Stimulated activated CD4-positive, alpha-beta T cell treated with anti-CD3 and anti-CD28 coated beads, Interleukin-4, amount 100 ng/mL, for 1 hour (primary cell): ENCODE data around the gene ANK2.

ENCODE experiments used
- DNase-seq: peaks from one replicate; pipeline ENCODE4 v3.0.0-alpha.2; 2020

Gene ANK2

DNA sequence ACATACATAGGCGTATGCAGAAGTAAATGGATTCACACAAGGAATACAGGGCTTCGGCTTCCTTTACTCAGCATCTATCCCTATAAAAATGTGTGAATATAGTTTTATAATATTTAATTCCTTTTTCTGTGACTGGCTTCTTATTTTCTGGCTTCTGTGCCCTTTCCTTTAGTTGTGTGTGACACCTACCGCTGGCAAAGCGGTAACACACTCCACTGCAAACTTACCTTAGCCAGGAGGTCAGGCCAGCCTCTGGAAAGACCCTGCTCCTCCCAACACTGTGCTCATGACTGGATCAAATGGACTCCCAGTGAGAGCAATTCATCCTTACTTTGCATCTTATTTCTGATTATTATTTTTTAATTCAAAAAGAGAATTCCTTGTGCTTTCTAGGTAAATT is 244.2 kb downstream of the ANK2 start:
- DNase-seq: no peak

DNA sequence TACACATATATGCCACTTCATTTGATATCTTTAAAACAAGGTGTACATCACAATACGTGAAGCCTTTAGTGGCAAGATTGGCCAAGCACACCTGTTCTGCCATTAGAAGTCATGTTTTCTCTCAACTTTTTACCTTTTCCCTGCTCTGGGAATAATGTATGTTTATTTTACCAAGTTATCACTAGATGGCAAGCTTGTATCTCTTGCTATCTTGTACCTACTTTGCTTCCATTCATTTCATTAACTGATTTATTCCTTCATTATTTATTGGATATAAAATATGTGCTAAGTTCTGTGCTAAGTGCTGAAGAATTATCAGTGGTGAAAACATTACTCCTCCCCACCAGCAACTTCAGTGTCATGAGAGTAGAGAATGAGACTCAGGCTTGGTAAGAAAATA is 245.5 kb downstream of the ANK2 start:
- DNase-seq: no peak

DNA sequence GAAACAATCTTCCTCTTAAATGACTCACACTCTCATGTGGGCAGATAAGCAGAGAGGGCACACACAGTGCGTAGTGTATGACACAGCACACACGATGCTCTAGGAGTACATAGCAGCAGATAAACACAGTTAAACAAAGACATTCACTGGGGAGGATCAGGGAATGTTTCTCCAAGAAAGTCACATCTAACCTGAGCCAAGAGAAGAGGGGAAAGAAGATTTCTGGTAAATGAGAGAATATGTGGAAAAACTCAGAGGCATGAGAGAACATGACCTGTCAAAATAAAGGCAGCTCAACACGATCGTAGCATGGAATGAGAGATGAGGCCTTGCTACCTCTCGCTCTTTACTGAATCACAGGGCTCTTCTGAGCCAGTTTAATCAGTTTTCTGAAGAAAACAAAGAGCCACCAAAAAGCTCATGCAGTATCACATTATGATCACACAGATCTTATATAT is 251.0 kb downstream of the ANK2 start:
- DNase-seq: no peak

DNA sequence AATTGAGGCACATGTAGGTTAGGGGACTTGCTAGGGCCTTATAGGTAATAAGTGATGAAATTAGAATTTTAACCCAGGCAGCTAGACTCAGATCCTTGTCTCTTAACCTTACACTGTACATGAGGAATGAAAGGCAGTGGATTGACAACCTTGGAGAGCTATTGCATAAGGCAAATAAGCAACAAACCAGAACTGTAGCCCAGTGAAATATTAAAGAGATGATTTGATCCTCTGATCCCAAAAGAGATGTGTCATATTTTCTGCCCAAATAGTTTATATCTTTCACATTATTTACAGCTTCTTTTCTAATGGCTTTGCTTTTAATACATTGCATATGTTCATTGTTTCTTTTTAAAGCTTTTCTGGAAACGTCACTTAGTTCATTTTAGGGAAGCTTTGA is 252.6 kb downstream of the ANK2 start:
- no peak for DNase-seq

DNA sequence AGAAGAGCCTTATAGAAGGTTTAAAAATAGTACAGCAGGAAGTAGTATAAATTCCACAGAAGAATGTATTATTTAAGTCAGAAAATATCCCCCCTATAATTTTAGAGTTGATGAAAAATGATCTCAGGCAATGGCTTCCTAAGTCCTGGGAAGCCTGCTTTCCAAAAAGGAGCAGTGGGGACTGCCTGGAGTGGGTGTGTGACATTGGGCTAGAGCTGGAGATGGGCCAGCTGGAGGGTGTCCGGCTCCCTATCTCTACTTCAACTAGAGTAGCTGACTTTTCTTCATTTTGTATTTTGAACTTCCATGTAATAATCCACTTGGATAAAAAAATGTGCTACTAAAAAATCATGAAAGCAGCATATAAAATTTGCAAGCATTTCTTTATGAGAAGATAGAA is 253.9 kb downstream of the ANK2 start:
- DNase-seq: no peak

DNA sequence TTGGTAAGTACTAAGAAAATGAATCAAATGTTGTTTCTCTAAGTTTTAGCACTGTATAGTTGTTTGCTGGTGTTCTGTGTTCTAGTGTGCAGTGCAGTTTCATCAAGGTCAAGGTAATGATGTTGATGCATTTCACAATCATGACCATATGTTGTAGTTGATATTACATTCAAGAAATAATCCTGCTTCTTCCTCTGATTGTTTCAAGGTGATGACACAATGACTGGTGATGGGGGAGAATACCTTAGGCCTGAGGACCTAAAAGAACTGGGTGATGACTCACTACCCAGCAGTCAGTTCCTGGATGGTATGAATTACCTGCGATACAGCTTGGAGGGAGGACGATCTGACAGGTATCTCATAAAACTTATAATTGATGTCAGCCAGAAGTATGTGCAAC is 261.6 kb downstream of the ANK2 start:
- no peak for DNase-seq

DNA sequence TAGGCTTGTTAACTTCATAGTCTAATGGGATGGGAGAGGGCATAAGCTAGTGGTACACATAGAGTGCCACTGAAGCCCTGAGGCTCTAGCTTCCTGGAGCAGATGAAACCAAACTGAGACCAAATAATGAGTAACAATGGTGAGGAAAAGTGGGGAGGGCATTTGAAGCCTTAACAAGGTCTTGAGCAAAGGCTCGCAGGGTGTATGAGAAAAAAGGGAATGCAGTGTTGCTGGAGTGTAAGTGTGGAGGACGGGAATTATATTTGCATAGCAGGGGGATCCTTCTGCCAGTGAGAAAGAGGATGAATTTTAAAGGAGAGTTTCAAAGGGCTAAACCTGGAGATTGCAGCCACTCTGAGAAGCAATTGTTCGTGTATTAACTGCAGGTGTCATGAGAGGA is 263.1 kb downstream of the ANK2 start:
- DNase-seq: no peak

DNA sequence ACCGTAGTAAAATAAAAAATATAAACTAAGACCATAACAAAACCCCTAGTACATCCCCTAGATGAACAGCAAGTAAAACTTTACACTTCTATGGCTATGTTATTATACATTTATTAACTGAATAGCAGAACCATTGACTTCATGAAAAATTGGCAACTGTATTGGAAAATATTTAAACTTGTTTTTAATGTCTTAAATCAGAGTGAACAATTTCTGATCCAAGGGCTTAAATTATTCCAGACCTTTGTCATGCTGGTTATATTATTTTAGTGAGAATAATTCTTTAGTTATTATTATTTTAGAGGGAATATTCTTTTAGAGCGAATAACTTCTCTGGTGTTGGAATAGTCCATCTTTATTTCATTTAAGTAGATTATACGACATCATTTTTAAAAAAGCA is 265.0 kb downstream of the ANK2 start:
- DNase-seq: no peak

DNA sequence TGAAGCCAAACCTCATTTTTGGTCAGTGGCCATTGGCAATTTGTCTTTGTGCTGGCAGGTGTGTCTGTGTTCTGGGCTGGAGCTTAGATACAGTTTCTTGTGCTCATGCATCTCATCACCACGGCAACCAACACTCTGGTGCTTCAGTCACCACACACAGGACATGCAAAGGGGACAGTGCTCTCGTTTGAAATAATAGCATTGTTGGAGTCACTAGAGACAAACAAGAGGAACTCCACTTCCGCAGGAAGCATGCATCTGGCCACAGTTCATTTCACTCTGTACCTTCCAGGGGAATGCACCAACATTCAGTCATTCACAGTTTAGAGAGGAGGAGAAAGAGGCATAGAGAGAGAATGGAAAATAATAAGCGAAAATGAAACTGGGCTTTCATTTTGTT is 267.4 kb downstream of the ANK2 start:
- no peak for DNase-seq

DNA sequence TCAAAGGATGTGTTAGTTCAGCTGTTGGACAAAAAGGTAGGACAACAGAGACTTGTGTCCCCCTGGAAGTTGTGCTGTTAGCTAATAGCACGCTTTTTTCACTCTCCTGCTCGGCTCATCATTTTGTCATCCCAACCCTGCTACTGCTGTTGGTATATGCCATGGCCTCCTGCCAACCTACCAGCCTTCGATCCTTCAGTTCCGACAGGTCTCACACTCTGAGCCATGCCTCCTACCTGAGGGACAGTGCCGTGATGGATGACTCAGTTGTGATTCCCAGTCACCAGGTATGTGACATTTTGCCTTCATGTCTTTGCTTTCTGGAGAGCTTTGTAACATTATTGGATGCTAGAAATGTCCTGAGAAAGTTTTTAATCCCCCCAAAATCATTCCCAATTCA is 268.1 kb downstream of the ANK2 start:
- no peak for DNase-seq

DNA sequence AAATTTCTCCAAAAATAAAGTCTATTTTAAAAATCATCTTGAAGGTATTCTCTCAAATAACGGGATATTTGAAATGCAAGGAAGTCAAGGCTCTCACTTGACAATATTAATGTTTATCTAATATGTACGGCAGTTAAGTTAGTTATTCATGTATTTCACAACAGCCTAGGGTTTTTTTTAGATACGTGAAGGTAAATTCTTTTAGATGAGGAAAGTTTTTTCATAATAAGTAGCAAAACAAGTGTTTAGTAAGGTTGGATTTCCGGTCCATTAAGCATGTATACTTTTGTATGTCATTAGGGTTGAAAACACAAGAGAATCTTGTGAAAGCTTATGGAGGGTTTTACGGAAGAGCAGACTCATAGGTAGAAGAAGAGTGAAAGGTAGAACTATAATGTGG is 273.3 kb downstream of the ANK2 start:
- DNase-seq: no peak

DNA sequence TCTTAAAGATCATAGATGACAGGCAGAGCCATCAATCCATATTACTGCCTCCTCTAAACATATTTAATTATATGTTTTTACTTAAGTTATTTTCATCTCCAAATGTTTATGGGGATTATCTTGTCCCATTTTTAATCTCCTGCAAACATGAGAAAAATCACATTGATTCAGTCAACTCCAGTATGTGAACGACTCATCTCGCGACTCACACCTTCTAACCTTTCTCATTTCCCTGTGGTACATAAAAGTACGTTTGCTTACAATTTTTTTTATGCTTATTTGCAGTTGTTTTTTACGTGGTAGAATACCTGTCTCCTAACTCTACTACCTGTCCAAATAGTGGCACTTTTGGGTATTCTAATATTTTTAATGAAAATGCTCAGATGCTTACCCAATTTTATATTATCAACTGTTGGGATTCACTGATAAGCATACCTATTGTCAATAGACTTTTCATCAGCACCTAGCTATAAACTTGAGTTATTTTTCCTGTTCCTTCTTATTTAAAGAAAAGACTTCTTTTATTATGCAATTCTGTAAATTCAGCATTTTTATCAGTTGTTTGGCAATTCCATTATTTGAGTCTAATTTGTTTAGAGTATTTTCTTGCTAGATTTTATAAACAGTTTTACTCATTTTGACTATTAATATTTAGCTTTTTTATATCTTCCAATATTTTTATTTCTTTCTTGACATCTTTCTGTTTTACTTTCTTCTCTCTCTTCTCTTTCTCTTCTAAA is 276.6 kb downstream of the ANK2 start:
- DNase-seq: no peak

DNA sequence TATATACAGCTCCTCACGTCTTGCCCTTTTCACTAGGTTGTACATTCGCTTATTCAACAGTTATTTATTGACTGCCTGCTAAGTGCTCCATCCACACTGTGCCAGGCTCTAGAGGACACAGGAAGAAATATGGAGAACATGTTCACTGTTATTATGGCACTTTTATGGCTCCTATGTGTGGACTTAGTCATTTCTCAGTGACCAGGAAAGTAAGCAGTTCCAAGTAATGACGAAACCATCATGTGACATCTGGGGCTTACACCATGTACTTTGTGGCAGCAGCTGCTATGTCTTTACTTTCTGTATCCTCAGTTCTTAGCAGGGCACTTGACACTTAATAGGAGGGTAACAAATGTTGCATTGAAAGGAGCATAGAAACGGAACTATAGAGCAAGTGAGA is 278.0 kb downstream of the ANK2 start:
- DNase-seq: no peak

DNA sequence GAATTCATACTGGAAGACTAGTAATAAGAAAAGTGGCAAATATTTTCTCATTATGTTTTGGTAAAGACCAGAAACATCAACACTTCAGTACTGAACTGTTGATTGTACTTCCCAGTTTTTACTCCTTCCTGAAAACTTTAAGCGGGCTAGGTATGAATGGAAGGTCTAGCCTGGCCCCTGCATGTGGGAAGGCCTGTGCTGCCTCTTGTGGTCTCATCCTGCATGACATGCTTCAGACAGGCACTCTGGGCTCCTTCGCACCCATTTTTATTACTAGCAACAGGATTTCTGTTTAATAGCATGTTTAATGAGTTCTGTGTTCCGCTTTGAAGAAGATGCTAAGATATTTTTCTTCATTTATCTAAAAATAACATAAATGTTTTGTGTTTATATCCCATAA is 279.1 kb downstream of the ANK2 start:
- peak; percentile 7 for DNase-seq

DNA sequence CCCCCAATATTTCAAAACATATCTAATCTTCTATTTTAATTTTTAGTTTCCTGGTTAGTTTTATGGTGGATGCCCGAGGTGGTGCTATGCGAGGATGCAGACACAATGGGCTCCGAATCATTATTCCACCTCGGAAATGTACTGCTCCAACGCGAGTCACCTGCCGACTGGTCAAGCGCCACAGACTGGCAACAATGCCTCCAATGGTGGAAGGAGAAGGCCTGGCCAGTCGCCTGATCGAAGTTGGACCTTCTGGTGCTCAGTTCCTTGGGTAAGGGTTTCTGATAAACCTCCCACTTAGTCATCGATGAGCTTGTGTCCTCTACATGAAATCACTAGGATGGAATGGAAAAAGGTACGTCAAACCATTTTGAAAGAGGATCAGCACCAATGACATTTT is 280.7 kb downstream of the ANK2 start:
- no peak for DNase-seq

DNA sequence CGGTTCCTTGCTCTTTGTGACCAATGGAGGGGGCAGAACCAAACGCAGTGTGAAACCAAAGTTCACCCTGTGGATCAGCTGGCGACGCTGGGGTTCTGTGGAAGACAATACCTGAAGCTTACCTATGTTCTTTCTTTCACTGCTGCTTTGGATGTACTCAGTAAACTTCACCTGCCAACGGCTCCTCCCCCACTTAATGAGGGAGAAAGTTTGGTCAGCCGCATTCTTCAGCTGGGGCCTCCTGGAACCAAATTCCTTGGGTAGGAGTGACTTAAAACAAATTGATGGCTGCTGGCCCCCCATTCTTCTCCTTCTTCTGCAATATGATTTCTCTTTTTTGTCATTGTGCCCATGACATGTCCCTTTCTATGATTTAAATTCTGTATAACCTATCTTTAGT is 282.4 kb downstream of the ANK2 start:
- DNase-seq: no peak

DNA sequence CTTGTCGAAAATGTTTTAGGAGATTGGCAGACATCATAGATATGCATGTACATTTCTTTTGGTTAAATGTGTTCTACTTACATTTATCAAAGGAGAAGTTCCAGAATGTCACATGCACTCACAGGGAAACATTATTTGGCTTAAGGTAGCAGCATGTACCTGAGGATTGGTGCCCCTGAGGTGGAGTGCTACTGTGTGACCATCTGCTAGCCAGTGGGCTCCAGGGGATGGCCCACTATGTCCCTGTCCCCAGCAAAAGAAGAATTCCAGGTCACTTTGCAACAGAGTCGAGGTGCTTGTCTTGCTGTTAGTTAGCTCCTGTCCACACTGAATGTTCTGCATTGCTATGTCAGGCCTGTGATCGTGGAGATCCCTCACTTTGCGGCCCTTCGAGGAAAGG is 283.2 kb downstream of the ANK2 start:
- DNase-seq: no peak

DNA sequence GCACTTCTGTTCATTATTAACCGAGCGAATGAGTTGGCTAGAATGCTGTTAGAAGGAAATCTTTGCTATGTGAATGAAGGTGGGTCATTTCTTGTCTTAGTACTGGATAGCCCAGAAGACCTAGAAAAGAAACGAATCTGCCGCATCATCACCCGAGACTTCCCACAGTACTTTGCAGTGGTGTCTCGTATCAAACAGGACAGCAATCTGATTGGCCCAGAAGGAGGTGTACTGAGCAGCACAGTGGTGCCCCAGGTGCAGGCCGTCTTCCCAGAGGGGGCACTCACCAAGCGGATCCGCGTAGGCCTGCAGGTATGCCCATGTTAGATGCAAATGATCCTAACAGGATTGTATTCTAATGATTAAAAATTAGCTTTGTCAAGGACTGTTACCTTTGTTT is 286.3 kb downstream of the ANK2 start:
- no peak for DNase-seq

DNA sequence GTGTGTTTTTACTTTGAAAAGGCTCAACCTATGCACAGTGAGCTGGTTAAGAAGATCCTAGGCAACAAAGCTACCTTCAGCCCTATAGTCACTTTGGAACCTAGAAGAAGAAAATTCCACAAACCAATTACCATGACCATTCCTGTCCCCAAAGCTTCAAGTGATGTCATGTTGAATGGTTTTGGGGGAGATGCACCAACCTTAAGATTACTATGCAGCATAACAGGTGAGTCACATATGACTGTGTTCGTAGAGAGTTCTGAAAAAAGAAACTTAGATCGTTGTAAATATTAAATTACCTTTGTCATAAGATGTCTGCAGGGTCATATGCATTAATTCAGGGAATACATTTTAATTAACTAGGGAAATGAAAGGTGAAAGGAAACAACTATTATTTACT is 287.1 kb downstream of the ANK2 start:
- DNase-seq: no peak

DNA sequence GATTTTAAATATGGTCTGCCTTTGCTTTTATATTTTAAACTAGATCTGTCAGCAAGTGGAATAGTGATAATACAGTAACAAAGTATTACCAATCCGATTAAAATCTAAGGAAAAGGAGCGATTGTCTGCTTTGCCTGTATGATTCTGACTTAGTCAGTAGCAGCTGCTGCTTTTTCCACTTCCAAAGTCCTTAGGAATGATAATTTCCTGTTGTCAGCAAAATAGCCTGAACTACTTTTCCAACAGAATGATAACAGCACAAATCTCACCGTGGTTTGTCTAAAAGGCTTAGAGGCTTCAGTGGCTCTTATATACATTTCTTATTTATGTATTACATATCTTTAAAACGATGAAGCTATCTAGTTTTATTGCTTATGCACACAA is 290.0 kb downstream of the ANK2 start:
- DNase-seq: no peak

DNA sequence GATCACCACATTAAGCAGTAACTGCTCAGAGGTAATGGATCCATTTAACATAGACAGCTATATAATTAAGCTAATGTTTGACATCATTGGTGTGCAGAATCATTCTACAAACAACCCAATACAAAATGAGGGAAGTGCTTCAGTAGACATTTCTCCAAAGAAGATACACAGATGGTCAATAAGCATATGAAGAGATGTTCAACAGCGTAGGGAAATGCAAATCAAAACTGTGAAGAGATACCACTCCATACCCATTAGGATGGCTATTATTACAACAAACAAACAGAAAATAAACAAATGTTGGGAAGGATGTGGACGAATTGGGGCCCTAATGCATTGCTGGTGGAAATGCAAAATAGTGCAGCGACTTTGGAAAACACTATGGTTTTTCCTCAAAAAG is 294.6 kb downstream of the ANK2 start:
- DNase-seq: no peak

DNA sequence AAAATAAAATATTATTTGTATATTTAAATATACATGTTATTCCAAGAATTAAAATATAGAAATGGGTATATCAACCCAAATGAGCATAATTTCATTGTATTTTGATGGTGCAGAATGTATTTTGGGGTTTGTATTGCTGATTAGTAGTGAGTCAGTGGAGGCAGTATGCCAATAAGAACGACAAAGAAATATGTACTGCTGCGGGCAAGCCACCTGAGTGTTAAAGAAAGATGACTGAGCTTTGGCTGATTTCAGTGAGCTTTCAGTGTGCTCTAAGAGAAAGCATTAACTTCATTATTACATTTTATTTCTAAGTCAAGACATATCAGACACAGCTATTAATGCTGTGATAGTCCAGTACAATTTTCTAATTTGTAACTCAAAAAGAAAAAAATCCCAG is 297.8 kb downstream of the ANK2 start:
- DNase-seq: no peak

DNA sequence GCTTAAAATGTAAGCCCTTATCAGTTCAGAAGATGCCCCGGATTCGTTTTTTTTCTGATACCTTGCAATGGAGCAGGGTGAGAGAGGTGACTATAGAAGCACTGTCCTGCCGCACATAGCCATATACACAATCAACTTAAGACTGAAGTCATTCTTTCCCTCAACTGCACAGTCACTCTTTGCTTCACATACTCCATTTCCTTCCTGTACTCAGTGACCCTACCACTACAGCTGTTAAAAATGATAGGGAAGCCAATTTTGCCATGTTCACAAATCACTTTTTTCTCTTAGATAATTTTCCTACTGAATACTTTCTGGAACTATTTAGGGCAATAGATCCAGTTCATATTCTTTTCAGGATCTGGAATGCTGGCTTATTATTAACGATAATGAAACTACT is 300.0 kb downstream of the ANK2 start:
- no peak for DNase-seq

DNA sequence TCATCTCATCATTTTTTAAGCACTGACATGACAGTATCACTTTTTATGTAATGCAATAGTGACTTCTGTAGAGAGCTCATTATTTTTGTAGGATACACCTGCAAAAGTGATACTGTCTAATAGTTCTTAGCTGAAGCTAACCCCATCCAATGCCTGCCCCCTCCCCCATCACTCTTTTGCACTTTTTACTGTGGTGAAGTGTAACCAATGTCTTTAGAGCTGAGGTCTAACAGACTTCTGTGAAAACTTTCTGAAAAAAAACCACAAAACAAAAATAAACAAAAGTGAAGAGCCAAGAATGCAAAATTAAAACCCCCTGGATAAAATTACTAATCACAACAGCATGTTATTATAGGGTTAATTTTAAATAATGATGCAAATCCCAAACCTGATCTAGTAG is 301.1 kb downstream of the ANK2 start:
- no peak for DNase-seq

DNA sequence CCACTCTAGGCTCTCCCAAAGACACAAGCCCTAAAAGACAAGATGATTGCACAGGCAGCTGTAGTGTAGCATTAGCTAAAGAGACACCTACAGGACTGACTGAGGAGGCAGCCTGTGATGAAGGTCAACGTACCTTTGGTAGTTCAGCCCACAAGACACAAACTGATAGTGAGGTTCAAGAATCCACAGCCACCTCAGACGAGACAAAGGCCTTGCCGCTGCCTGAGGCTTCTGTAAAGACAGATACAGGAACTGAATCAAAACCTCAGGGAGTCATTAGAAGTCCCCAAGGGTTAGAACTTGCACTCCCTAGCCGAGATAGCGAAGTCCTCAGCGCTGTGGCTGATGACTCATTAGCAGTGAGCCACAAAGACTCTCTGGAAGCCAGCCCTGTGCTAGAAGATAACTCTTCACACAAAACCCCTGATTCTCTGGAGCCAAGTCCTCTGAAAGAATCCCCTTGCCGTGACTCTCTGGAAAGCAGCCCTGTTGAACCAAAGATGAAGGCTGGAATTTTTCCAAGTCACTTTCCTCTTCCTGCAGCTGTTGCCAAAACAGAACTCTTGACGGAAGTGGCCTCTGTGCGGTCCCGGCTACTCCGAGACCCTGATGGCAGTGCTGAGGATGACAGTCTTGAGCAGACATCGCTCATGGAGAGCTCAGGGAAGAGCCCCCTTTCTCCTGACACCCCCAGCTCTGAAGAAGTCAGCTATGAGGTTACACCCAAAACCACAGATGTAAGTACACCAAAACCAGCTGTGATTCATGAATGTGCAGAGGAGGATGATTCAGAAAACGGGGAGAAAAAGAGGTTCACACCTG is 306.3 kb downstream of the ANK2 start:
- peak; percentile 60 for DNase-seq
